Chondrocyte (in vitro differentiated cells): ENCODE data around the gene SMAD6. TPM values are rescaled to one million over a fixed set of nuclear protein-coding genes. Genes with fewer than 3 reads are reported as not detected.

Experiments
- DNase-seq: peaks from one replicate; pipeline ENCODE4 v3.0.0; 2021; ENCODE audit warnings: mixed read lengths, low spot score
- H3K27ac Mint-ChIP-seq: one replicate; pipeline ENCODE4 v1.8.0; 2021; ENCODE audit warnings: mild to moderate bottlenecking, moderate library complexity, mixed read lengths; ENCODE audit not compliant: unreplicated experiment
- H3K27me3 Mint-ChIP-seq: 2 replicates; pipeline ENCODE4 v1.8.0; 2021; ENCODE audit warnings: low read depth, mixed read lengths
- H3K36me3 Mint-ChIP-seq: 2 replicates; pipeline ENCODE4 v1.8.0; 2021; ENCODE audit warnings: low read depth, mixed read lengths
- H3K4me1 Mint-ChIP-seq: 2 replicates; pipeline ENCODE4 v1.8.0; 2021; ENCODE audit warnings: low read depth, mild to moderate bottlenecking, mixed read lengths
- H3K4me3 Mint-ChIP-seq: one replicate; pipeline ENCODE4 v1.8.0; 2021; ENCODE audit warnings: mild to moderate bottlenecking, moderate library complexity, mixed read lengths; ENCODE audit not compliant: unreplicated experiment
- H3K9me3 Mint-ChIP-seq: 2 replicates; pipeline ENCODE4 v1.8.0; 2021; ENCODE audit warnings: low read depth, mixed read lengths
- CTCF ChIP-seq: fragments of 200-600 bp; sonication (generic); IDR thresholded peaks from 2 replicates; pipeline ENCODE4 v1.5.0; 2021; ENCODE audit warnings: antibody characterized with exemption, mild to moderate bottlenecking, moderate library complexity
- total RNA-seq: library from RNA; stranded (reverse); gene quantifications from 3 replicates; pipeline ENCODE4 v1.2.1, GENCODE V29; 2021

SMAD6 gene
- total RNA-seq, 1 donor from 2014 or later = 5.2 TPM

DNA sequence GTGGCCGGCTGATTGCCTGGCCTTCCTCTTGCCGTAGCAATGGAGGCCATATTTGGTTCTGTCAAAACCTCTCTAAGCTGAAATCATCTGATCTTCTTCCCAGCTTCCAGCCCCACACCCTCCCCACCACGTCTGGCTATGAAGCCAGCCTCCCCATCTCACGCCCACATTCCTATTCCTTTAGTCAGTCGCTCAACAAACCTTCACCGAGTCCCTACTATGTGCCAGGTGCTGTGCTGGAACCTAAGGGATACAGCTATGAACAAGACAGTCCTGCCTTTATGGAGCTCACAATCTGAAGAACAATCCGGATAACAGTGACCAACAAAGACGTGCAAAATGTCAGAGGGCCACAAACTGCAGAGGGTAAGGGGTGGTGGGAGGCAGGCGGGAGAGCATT, 31.9 kb upstream of the SMAD6 start:
- Mint-ChIP-seq H3K4me3 (no peak overlapping the region), H3K36me3 (peaks cover 1% of the 10 kb centered on the region), H3K27me3 (no peaks in the 10 kb centered on the region), H3K4me1 (peaks cover 3% of the 10 kb centered on the region), H3K9me3 (peaks cover 4% of the 10 kb centered on the region), H3K27ac (no peak overlapping the region)
- no peak for DNase-seq
- TF ChIP-seq CTCF = no peak

DNA sequence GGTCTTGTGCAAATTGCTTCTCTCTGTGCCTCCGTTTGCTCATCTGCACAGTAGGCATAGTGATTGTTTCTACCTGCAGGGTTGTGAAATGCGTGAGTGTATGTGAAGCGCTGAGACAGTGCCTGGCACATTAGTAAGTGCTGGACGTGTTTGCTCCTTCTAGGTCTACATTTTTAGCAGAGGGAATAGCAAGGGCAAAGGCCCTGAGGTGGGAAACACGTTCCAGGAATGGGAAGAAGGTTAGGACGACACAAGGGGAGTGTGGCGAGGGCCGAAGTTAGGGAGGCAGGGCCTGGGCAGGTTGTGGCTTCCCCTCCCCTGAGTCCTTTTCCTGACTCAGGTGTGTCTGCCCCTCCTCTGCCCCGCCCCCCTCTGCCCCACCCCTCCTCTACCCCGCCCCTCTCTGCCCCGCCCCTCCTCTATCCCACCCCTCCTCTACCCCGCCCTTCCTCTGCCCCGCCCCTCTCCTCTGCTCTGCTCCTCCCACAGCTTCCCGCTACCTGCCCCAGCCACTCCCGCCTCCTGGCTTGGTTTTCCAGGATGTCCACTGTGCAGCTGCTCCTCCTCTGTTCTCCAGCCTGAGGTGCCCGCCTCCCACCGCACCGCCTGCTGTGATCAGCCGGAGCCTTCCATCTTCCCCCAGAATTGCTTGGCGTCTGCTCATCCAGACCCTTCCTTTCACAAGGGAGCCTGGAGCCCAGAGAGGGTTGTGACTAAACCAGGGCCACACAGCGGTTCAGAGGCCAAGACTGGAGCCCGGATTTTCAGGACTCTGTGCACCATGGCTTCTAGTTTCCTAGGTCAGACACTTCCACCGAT, 31.1 kb upstream of the SMAD6 start:
- no peaks in the 10 kb centered on the region for H3K27me3 Mint-ChIP-seq
- DNase-seq = no peak
- H3K36me3 Mint-ChIP-seq = peaks cover 1% of the 10 kb centered on the region
- H3K9me3 Mint-ChIP-seq = peaks cover 4% of the 10 kb centered on the region
- peaks cover 5% of the 10 kb centered on the region for H3K4me1 Mint-ChIP-seq
- no peak for TF ChIP-seq CTCF
- no peak overlapping the region for H3K4me3 Mint-ChIP-seq
- no peak overlapping the region for H3K27ac Mint-ChIP-seq

DNA sequence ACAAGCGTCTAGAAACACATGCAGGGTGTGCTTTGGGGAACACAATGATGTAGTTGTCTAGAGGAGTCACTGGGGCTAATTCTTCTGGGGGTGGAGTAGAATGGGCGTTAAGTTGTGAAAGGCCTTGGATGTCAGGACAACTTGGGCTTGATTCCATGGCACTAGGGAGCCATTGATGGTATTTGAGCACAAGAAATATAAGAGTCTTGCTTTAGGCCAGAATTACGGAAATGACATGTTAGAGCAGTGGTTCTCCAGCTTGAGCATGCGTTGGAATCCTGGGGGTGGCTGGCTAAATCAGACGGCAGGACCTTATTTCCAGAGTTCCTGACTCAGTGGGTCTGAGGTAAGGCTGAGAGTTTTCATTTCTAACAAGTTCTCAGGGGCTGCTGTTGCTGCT, 29.2 kb upstream of the SMAD6 start:
- no peak overlapping the region for H3K27ac Mint-ChIP-seq

DNA sequence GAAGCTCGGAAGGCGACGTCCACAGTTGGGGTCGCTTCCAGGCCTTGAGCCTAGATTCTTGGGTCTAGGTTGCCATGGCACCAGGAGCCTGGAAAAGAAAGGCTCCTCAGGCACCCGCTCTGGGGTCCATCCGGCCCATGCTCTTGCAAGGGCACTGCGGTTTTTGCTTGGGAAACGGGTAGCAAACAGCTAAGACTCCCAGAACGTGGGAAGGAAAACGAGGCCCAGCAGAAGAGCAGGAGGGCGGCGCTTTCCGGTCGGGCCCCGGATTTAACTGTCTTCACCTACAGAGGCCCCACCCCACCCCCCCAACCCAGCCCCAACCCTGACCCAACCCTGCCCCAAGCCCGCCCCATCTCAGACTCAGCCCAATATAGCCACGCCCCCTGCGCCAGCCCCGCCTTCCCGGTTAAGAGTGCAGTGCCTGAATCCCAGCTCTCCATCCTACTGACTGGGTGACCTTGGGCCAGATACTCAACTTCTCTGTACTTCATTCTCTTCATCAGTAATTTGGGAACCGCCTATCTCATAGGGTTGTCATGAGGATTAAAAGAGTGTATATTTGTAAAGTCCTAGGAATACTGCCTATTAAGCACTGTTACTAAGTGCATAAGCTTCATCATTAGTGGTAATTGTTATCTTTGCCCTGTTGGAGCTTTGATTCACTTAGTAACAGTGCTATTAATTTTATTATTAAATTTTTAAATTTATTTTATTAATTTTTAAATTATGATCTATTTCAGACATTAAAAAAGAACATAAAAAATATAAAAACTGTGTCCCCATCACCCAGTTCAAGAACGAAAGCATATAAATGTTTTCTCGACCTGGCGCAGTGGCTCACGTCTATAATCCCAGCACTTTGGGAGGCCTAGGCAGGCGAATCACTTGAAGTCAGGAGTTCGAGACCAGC, 28.4 kb upstream of the SMAD6 start:
- no peaks in the 10 kb centered on the region for H3K27me3 Mint-ChIP-seq
- no peak overlapping the region for H3K4me3 Mint-ChIP-seq
- TF ChIP-seq CTCF = no peak
- H3K9me3 Mint-ChIP-seq = no peaks in the 10 kb centered on the region
- no peaks in the 10 kb centered on the region for H3K36me3 Mint-ChIP-seq
- H3K27ac Mint-ChIP-seq = no peak overlapping the region
- peaks cover 5% of the 10 kb centered on the region for H3K4me1 Mint-ChIP-seq
- DNase-seq = no peak

More for the DNA sequence above, 29.2 kb upstream of the SMAD6 start:
- H3K27me3 Mint-ChIP-seq = no peaks in the 10 kb centered on the region
- peaks cover 5% of the 10 kb centered on the region for H3K4me1 Mint-ChIP-seq
- TF ChIP-seq CTCF = no peak
- H3K9me3 Mint-ChIP-seq = peaks cover 2% of the 10 kb centered on the region
- H3K36me3 Mint-ChIP-seq = peaks cover under 1% of the 10 kb centered on the region
- H3K4me3 Mint-ChIP-seq = no peak overlapping the region
- DNase-seq = no peak

DNA sequence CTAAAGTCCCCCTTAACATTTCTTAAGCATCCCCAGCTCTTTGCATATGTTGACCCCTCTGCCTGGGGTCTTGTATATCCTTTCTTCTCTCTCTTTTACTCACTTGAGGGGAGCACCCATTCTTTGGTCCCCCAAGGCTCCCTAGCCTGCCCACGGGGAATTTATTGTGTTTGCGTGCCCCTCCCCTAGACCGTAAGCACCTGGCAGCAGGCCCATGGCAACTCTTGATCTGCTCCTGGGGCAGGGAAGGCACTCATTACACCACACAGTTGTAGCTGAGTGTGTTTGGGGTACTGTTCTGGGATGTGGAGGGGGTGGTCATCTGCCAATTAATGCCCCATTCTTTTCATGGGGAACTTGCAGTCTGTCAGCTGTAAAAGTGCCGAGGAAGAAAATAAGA, 27.3 kb upstream of the SMAD6 start:
- Mint-ChIP-seq H3K4me1 (peaks cover 13% of the 10 kb centered on the region), H3K36me3 (no peaks in the 10 kb centered on the region), H3K4me3 (no peak overlapping the region), H3K9me3 (no peaks in the 10 kb centered on the region), H3K27me3 (no peaks in the 10 kb centered on the region), H3K27ac (no peak overlapping the region)
- DNase-seq = no peak
- no peak for TF ChIP-seq CTCF
